A549 treated with RU486 at 1 μM for 4 hours (cell line): ENCODE results near the gene ATF6B. TPM values are rescaled to one million over a fixed set of nuclear protein-coding genes. Genes with fewer than 3 reads are reported as not detected.

Experiments
- total RNA-seq: library from RNA; stranded (reverse); fragments of 200-300 nt; extraction: Qiagen RNA extraction; gene quantifications from 5 replicates; pipeline ENCODE4 v1.2.3, GENCODE V29; 2022; ENCODE audit warnings: low read depth

ATF6B gene
- 24.9 to 35.5 TPM (median 34.2 TPM) in 5 replicates for total RNA-seq

DNA sequence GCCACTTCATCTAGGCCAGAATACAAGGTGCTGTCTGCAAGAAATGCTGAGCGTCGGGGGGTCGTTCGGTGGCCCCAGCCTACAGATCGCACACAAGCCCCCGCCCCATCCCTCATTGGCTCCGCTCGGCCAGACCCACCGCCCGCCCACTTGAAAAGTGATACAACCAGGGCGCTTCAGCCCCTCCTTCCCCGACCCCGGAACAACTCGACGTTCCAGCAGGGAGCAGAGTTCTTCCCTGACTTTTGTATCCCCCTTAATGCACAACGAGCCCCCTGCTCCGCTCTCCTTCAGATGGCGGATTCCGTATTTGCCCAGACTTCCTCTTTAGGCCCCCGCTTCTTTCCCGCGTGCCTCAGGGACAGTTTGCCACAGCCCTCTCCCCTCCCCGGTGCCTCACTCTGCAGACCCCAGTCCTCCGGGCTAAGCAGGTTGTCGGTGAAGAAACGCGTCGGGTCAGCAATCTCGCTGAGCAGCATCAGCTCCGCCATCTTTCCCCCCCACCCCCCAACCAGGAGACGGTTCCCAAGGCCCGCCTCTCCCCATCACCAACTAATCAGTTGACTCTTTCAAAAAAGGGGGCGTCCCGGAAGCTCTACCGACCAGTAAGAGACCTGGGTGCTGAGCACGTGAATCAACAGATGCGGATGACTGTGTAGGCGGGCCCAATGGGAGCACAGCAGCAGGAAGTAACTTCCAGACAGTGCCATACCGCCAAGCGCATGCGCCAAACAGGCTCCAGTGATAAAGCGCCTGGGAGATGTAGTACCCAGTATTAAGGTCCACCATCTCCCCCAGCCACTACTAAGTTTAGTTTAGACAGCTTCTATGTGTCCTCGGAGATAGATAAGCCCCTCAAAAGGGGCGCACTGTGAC lies at the start of gene ATF6B:
TSS of gene ATF6B (minus strand) at position 530 of the 876 bp plus-strand sequence. CDS start at position 491, 39 bp downstream.

DNA sequence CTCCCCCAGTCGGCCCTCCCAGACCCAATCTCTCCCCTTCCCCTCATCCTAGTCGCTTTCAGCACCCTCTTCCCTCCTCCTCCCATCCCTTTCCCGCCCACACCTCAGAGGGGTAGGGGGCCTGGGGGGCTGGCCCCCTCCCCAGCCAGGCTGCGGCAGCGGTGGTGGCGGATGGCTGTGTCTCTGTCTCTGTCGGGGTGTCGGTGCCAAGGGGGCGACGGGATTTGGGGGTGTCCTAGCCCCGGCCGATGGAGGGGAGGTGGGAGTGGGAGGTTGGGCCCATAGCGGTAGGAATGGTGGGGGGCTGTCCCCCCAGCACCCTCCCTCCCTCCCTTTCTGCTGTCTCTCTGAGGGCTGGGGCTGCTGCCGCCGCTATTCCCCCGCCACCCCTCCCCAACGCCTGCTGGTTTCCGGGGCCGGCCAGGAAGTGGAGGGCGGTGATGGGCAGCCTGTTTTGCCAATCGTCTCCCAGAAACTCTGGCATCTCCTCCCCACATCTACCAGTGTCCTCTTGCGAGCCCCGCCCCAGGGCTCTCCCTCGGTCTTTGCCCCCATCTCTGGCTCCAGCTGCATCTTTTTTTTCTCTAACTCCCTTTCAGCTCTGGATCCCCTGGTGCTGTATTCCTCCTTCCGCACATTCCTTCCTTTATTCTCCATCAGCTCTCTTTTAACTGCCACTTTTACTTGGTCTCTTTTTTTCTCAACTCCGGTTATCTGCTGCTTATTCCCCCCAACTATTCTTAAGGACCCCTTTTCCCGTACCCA lies 47.8 kb upstream of the ATF6B start, which contains the start of gene AGPAT1:
TSS of gene AGPAT1 (minus strand) at position 374 of the 765 bp plus-strand sequence. CDS start 4,588 bp downstream, outside the sequence.

GRCh38 chr6:32164295-32164694 lies 36.2 kb upstream of the ATF6B start, which contains the start of gene EGFL8:
TSS of gene EGFL8 (plus strand) at chr6:32164595. CDS start at chr6:32166166, 1,571 bp downstream.

GRCh38 chr6:32153564-32154513 lies 25.8 kb upstream of the ATF6B start, which contains the start of gene PPT2:
TSS of gene PPT2 (plus strand) at chr6:32154141. CDS start at chr6:32154595, 454 bp downstream.

GRCh38 chr6:32151863-32152768 lies 24.1 kb upstream of the ATF6B start, which contains the start of gene PRRT1:
TSS of gene PRRT1 (minus strand) at chr6:32151939. CDS start at chr6:32151827, 112 bp downstream.

DNA sequence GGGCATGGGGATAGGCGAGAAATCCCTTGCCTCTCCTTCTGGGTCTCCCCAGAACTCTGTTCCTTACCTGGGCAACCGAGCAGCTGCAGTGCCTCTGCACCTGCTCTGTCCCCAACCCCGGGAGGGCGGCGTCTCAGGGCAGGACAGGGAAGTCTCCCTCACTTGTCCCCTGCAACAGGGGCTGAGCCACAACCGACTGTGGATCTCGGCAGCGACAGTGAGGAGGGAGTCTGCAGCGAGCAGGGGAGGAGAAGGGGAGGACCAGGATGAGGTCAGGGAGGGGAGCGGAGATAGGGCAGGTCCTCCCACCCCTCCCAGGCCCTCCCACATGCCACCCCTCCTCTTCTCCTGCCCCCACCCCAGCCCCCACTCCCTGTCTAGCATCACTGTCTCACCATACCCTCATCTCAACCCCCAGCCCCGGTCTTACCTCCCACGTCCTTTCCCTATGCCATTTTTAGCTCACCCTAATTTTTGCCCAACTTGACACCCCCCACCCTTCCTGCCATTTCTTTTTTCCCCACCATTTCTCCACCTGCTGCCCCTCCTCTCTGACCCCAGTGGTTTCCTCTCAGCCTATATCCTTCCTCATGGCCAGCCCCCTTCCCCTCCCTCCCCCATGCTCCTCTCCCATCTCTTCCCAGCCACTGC lies 18.8 kb downstream of the ATF6B start, which contains the start of gene TNXB:
TSS of gene TNXB (minus strand) at position 225 of the 651 bp plus-strand sequence. CDS start 11,140 bp downstream, outside the sequence.

Other genes starting within 250 kb of the ATF6B start
- gene SLC44A4, start 249.2 kb downstream of the ATF6B start, total RNA-seq = 0.07 to 0.30 TPM in 2 of 5 replicates, not detected in the others
- gene EHMT2, start 230.5 kb downstream of the ATF6B start, total RNA-seq = 22.5 to 32.0 TPM (median 30.5 TPM) in 5 replicates
- 3.1 to 4.9 TPM (median 4.2 TPM) in 5 replicates for gene ZBTB12, start 226.2 kb downstream of the ATF6B start, total RNA-seq
- gene C2, start 200.5 kb downstream of the ATF6B start, total RNA-seq = 0.15 to 0.45 TPM (median 0.35 TPM) in 5 replicates
- gene CFB, start 182.2 kb downstream of the ATF6B start, total RNA-seq = 2.0 to 3.3 TPM (median 2.9 TPM) in 5 replicates
- 75.3 to 97.3 TPM (median 88.3 TPM) in 5 replicates for gene NELFE, start 169.3 kb downstream of the ATF6B start, total RNA-seq
- gene SKIC2, start 169.1 kb downstream of the ATF6B start, total RNA-seq = 19.8 to 25.9 TPM (median 24.7 TPM) in 5 replicates
- 11.0 to 14.3 TPM (median 11.9 TPM) in 5 replicates for gene DXO, start 156.1 kb downstream of the ATF6B start, total RNA-seq
- 0.50 to 1.7 TPM (median 0.99 TPM) in 5 replicates for gene C4A, start 146.2 kb downstream of the ATF6B start, total RNA-seq
- 0.34 to 1.5 TPM (median 0.57 TPM) in 5 replicates for gene C4B, start 113.5 kb downstream of the ATF6B start, total RNA-seq
- gene CYP21A2, start 89.8 kb downstream of the ATF6B start, total RNA-seq = not detected in 5 replicates
- gene TNXB, start 18.9 kb downstream of the ATF6B start, total RNA-seq = 0.54 to 0.95 TPM (median 0.63 TPM) in 5 replicates
- 7.4 to 7.9 TPM (median 7.7 TPM) in 5 replicates for gene FKBPL, start 2.0 kb upstream of the ATF6B start, total RNA-seq
- gene PRRT1, start 23.7 kb upstream of the ATF6B start, total RNA-seq = 0.59 to 0.97 TPM (median 0.74 TPM) in 5 replicates
- 7.0 to 9.9 TPM (median 8.1 TPM) in 5 replicates for gene PPT2, start 25.9 kb upstream of the ATF6B start, total RNA-seq
- gene EGFL8, start 36.3 kb upstream of the ATF6B start, total RNA-seq = 0.95 to 2.5 TPM (median 2.2 TPM) in 5 replicates
- gene AGPAT1, start 47.8 kb upstream of the ATF6B start, total RNA-seq = 31.2 to 41.0 TPM (median 38.4 TPM) in 5 replicates
- 33.1 to 49.3 TPM (median 47.7 TPM) in 5 replicates for gene RNF5, start 50.2 kb upstream of the ATF6B start, total RNA-seq
- gene AGER, start 56.0 kb upstream of the ATF6B start, total RNA-seq = 1.4 to 1.9 TPM (median 1.7 TPM) in 5 replicates
- 13.3 to 19.7 TPM (median 17.1 TPM) in 5 replicates for gene PBX2, start 62.0 kb upstream of the ATF6B start, total RNA-seq
- 0.26 to 0.58 TPM (median 0.38 TPM) in 5 replicates for gene GPSM3, start 64.4 kb upstream of the ATF6B start, total RNA-seq
- gene NOTCH4, start 95.8 kb upstream of the ATF6B start, total RNA-seq = 0.22 to 0.73 TPM (median 0.46 TPM) in 5 replicates
- gene TSBP1, start 243.7 kb upstream of the ATF6B start, total RNA-seq = not detected in 5 replicates